ENCODE measurements around the gene TNNT2.

Gene TNNT2

DNA sequence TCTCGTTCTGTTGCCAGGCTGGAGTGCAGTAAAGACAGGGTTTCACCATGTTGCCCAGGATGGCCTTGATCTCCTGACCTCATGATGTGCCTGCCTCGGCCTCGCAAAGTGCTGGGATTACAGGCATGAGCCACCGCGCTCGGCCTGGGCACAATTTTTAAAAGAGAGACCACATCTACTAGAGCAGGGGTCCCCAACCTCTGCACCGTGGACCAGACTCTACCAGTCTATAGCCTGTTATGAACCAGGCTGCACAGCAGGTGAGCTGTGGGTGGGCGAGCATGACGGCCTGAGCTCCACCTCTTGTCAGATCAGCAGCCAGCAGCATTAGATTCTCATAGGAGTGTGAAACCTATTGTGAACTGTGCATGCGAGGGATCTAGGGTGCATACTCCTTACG is 20.8 kb downstream of the TNNT2 start:
- no peak for DNase-seq (ENCODE audit: low read depth)

DNA sequence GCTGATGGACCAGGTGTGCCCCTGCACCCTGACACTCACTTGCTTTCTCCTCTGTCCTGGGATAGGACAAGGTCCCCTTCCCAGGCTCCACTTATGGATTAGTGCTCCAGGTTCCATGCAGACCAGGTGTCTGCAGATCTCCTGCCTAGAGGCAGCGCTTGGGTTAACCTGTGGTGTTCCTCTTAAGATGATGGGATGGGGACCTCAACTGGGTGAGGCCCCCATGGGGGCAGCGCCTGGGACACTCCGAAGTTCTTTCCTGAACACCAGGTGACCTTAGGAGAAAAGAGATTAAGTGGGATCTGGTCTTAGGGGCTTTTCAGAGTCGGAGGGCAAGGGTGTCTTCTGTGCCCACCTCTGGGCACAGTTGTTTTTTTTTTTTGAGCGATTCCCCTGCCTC is 21.2 kb downstream of the TNNT2 start:
- no peak for DNase-seq (ENCODE audit: low read depth)

DNA sequence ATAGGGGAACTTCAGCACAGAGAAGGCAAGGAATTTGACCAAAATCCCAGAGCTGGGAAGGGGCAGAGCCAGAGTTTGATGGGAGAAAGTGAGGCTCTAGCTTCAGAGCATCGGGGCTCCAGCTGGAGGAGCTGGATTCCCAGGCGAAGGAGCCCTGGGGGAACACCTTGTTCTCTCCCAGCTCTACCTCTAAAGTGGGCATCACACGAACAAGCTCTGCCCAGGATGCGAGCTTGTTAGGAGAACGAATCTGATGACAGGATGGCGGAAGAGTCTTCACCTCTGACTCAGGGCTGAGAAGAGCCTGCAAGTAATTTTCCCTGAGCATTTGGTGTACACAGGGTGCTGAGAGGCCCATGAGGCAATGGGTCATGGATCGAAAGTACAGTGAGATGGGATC is 22.0 kb downstream of the TNNT2 start:
- no peak for DNase-seq (ENCODE audit: low read depth)

DNA sequence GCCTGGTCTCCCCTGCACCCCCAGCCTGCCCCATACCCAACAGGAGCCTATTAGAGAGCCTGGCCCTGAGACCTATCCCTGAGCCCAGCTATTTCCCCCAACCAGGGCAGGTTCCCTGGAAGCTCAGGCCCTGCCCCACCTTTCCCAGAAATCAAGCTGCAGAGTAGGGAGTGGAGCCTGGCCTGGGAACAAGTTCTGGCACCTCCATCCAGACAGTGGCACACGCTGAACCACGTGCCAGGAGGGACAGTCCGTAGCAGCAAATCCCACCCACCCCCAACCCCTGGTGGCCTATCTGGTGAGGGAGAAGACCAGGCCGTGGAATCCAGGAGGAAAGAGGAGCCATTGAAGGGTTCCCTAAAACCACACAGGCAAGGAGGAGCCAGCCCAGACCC is 22.6 kb downstream of the TNNT2 start:
- no peak for DNase-seq (ENCODE audit: low read depth)

DNA sequence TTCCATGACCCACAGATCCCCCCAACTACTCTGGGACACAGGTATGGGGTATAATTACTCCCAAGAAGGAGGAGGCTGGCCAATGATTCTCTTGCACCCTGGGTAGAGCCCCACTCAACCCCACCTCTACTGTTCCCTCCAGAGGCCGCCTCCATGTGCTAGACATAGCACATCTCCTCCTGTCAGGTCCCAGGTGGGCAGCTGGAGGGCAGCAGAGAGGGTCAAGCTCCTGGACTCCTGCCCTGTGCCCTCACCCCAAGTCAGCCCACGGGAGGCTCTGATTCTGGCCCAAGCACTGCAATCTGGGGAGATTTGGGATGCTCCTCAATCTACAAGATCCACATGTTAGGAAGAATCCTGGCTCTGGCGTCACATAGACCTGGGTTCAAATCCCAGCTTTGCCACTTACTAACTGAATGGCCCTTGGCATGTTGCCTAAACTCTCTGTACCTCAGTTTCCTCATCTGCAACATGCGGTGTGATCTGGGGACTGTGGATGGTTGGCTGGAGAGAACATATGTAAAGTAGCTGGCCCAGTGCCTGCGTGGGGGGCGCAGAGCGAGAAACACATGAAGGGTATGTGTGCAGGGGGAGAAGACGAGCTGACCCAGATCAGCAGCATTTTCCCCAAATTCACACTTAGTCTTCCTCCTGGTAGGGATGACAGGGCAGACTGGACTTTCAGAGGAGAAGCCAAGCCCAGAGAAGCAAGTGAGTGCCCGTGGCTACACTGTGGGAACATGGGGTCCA is 23.2 kb downstream of the TNNT2 start:
- DNase-seq (ENCODE audit: low read depth): no peak

DNA sequence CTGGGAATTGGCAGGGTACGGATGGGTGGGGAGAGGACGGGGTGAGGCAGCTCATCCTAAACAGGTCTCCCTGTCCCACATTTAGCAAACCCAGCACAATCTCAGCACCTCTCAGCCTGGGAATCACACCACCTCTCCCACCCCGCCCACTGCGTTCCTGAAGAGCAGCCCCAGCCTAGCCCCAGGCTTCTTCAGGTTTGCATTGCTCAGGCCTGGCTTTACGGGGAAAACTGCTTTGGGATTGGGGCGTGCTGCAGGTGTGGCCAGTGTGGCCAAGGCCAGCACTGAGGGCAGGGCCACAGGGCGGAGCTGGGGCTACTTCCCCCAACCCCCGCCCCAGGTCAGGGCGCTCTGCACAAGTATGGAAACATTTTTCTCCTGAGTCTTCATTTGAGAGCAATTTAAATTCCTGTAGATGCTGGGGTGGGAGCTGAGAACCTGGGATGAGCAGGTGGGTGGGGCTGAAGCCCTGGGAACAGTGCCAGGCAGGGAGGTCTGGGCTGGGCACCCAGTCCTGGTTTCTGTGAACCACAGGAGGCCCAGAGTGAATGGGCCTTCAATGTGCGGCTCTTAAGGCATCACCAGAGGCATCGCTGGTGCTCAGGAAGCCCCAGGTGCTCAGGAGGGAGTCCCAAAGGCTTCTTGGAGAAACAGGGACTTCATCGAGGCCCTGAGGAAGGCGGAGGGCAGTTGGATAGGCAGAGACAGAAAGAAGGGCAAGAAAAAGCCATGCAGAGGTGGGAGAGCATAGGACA is 24.1 kb downstream of the TNNT2 start:
- no peak for DNase-seq (ENCODE audit: low read depth)

DNA sequence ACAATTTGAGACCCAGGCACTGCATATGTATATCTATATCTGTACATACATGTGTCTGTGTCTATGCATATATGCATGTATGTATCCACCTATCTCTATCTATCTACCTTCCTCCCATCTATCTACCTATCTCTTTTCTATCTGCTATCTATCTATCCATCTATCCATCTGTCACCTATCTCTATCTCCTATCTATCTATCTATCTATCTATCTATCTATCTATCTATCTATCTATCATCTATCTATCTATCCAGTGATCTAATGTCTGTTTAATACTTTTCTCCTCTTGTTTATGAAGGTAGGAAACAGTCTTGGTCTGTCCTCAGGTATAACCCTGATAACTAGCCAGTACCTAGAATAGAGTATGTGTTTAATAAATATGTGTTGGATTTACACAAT is 25.9 kb downstream of the TNNT2 start:
- no peak for DNase-seq (ENCODE audit: low read depth)

DNA sequence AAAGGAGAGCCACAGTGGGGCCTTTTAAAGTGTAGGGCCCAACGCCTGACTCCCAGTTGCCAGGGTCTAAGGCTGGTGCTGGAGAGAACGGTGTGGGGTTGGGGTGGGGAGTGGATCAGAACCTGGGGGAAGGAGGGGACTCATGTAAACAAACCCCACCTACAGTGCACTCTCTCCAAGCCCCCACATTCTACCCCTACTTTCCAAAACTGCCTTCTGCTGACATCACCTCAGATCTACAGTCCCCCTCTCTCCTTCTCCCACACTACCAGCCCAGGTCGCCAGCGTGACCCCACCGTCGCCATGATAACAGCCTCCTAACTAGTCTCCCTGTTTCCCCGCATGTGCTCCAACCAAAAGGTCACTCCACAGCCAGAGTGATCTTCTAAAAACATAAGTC is 26.6 kb downstream of the TNNT2 start:
- no peak for DNase-seq (ENCODE audit: low read depth)

DNA sequence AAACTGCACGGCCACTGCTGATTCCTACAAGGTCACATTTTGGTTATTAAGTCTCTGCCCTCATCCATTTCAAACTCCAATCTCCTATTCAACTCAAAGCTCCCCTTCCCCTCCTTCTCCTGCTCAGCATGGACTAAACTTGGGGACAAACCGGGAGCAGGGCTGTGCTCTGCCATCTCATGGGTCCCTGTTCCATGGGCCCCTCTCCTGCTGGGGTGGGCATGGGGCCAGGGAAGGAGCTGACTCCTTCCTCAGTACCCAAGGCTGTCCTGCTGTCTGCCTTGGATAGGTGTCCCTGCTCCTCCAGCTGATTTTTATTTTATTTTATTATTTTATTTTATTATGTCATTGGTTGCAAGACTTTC is 27.1 kb downstream of the TNNT2 start:
- DNase-seq (ENCODE audit: low read depth): no peak

DNA sequence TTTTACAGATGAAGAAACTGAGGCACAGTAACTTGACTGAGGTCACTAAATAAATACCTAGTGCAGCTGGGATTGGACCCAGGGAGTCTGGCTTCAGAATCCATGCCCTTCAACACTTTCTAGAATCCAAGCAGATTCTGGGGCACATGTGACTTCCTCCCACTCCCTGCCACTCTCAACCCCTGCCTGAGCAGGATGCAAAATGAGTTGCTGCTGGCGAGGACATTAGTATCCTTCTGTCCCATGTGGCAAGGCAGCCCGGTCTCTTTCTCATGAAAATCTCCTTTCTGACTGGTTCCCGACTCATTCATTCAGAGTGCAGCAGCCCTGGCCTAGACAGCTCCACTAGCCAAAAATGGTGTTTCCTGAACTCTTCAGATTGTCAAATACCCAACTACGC is 28.4 kb downstream of the TNNT2 start:
- DNase-seq (ENCODE audit: low read depth): no peak

DNA sequence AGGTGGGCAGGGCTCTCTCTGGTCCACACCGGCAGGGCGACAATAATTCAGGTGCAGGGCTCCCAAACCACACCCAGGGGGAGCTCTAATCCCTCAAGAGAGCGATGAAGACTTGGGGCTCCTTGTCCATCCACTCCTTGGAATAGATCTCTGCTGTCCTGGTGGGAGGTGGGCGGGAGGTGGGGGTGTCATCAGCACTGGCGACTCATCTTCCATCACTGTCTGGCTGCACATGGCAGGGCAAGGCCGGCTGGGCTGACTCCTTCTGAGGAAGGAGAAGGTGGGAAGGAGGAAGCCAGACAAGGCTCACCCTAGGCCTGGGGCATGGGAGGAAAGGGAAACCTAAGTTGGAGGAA is 29.3 kb downstream of the TNNT2 start:
- DNase-seq (ENCODE audit: low read depth): no peak

DNA sequence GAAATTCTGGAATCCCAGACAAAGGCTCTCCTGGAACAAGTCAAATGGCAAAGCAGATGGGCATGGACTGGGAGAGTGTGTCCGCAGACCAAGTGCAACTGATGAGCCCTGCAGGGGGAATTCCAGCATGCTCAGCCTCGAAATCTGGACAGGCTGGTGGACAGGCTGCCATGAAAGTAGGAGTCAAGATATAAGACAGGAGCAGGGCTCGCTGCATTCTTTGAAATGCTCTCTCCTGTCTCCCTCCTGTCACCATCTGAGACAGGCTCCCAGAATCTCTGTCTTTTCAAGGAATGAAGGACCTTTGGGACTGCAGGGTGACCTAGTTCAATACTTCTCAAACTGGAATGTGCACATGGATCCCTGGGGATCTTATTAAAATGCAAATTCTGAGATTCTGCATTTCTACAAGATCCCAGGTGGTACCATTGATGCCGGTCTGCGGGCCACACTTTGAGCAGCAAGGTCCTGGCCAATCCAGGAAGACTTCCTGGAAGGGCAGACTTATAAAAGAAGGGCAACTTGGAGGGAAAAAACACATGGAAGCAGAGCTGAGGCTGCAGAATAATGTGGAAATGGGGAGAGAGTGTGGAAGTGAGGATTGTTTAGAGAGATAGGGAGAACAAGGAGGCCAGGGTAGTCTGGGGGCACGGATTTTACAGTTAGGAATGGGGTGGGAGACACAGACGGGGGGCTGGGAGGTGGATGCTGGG is 29.8 kb downstream of the TNNT2 start:
- DNase-seq (ENCODE audit: low read depth): no peak

DNA sequence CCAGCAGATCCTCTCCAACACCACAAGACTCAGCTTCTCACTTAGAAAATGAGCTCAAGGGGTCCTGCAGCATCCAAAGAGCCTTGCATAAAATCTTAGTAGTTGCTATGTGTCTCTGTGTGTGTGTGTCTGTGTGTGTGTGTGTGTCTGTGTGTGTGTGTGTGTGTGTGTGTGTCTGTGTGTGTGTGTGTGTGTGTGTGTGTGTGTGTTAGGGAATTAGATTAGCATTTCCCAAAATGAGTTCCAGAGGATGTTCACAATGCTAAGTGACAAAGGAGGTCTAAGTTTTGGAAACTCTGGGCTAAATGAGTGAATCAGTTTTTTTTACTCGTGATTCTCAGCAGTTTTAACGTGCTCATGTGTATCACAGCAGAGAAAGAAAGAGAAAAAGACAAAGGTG is 30.5 kb downstream of the TNNT2 start:
- DNase-seq (ENCODE audit: low read depth): no peak

DNA sequence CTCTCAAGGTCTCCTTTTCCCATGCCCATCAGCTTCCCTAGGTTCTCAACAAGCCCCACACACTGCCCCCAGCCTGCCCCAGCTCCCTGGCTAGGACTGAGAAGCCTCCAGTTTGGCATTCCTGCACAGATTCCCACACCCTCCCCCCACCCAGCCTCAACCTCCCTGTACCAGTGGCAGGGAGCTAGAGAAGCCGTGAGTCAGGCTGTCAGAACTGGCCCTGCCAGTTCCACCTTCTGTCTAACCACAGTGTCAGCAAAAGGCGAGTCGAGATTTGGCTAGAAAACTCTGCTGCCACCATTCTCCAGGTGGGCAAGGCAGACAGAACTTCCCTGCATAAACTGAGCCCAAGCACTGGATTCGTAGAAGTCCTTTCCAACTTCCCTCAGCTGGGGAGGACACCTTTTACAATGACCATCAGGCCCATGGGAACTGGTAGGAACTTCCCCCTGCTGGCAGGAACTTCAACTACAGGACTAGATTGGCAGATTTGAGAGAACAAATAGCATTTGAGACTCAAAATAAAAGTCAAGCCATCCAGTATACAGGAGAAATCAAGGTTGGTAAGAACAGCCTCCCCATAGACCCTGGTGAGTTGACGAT is 31.0 kb downstream of the TNNT2 start:
- no peak for DNase-seq (ENCODE audit: low read depth)

DNA sequence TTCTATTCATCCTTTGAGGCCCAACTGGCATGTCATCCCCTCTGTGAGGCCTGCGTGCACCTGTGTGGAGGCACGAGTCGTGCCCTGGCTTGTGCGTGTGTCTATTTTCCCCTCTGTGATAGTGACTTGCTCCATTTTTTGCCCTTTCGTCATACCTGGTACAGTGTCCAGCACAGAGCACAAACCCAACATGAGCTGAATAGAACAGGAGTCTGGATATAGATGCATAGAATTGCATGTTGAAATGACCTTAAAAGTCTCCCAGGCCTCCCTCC is 32.5 kb downstream of the TNNT2 start:
- DNase-seq (ENCODE audit: low read depth): no peak

DNA sequence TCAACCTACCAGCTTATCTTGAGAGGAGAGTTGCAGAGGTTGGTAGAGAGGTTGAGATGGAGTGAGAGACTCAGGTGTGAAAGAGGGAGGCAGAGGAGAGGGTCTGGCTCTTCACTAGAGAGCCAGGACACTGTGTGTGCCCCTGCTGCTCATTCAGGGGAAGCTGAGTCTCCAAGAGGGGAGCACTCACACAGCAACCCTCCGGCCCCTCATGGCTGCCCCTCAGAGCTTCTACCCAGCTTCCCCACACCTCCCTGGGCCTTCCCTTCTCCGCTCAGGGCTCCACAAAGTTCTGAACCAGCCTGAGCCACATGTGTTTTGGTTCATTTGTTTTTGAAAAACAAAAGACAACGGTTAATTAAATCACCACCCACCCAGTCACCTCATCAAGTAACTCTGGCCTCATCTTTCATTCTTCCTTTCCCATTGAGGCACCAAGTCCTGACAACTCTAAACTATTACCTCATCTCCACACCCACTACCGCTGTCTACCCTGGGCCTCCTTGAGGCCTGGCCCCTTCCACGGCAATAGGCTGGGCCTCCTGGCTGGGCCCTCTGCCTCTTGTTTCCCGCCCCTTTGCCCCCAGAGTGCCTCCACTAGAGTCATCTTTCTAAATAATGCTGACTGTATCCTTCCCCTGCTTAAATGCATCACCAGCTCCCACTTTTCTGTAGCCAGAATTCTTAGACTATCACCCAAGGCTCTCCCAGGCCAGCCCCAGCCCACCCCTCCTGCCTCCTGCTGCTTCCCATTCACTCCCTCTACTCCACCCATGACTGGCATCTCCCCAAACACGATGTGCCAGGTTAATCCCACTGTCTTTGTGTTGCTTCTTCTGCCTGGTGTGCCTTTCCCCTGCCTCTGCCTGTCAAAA is 33.0 kb downstream of the TNNT2 start:
- no peak for DNase-seq (ENCODE audit: low read depth)

DNA sequence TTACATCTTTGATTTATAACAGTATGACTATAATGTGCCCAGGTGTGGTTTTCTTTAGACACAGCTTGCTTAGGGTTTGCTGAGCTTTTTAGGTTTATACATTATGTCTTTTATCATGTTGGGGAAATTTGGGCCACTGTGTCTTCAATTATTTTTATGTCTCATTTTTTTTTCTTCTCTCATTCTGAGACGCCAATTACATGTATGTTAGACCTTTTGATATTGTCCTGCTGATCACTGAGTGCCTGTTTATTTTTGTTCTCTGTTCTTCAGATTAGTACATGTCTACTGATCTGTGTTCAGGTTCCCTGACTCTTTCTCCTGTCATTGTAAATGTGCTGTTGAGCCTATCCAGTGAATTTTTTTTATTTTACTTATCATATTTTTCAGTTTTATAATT is 36.1 kb downstream of the TNNT2 start:
- no peak for DNase-seq (ENCODE audit: low read depth)

DNA sequence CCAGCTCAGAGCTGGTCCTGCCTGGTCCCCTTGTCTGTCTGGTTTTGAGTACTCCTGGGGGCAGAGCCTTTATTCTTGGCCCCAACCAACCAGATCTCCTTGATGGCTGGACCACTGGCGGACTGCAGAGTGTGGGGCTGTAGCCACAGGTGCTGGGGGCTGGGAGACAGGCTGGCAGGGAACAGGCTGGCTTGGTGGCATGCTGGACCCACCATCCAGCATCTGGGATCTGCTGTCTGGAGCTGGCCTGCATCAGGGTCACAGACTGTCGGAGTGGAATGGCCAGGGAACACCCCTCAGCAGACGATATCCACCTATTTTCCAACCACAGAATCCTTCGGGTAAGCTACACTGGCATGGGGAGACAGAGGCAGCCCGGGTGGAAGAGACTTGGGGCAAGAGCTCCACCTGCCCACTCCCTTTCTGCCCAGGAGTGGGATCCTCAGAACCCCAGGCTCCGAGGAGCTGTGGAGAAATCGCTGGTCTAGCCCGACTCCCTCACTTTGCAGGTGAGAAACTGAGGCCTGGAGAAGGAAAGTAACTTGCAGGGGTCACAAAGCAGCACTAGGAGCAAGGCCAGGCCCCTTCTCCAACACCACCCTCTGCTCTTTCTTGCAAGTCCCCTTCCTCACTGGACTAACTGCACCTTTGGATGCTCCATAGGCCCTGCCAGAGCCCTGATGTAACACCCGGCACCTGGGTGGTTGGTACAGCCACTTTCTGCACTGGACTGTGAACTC is 40.6 kb downstream of the TNNT2 start:
- no peak for DNase-seq (ENCODE audit: low read depth)

DNA sequence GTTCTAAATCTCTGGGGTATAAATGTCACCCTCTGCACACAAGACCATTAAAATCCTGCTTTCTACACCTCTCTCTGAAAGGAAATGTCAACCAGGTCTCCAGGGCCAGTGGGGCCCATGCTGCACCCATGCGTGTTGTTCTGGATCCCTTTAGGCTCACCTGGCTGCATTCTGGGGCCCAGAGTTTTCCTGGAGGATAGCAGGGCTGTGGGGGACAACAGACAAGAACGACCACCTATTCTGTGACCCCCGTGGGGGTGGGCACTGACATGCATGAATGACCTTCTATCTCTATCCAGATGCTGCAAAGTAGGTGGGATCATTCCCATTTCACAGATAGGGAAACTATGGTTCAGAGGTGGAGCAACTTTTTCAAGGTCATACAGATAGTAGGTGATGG is 41.6 kb downstream of the TNNT2 start:
- DNase-seq (ENCODE audit: low read depth): no peak

DNA sequence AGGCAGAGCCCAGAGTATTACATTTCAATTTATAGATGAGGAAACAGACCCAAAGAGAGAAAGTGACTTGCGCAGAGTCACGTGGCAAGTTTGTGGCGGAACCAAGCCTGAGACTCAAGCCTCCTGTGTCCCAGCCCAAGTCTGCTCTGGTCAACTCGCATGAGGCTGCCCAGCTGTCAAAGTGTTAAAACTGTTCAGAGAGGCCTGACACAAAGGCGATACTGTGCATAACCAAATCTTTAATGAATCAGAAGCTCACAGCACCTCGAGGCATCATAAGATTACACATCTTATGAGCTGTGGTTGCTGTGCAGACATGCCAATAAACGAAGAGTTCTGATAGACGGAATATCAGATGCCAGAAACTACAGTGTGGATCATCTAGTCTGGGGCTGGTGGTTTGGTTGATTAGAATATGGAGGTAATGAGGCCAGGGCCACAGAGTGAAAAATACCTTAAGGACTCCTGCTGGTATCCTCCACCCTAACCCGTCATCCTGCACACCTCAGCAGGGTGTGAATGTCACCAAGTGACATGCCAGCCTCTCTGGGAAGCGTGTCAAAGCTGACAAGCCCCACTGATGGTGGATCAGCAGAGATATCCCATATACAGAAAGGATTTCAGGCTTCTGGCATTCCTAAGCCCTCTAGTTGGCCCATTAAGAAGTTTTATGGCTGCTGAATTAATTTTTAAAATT is 42.2 kb downstream of the TNNT2 start:
- DNase-seq (ENCODE audit: low read depth): no peak

Measured in activated gamma-delta T cell treated with anti-CD3 and anti-CD28 coated beads, Interleukin-2, amount 50 U/mL, for 16 hours (primary cell).